Thymus (tissue), 11 donors: ENCODE results near the gene GMPPA. TPM values are rescaled to one million over a fixed set of nuclear protein-coding genes. Genes with fewer than 3 reads are reported as not detected.

Source experiments
- DNase-seq, 9 donors: peaks; one replicate each; pipeline ENCODE4 v3.0.0-alpha.2; 2013; ENCODE audit warnings: low spot score in 9 of 9, low read depth in 6 of 9, missing footprints in 1 of 9
- H3K27ac ChIP-seq, 2 donors: one replicate each; pipeline ENCODE4 v1.5.1; 2013; ENCODE audit warnings: control low read depth in 1 of 2, low read depth in 1 of 2, low read length in 1 of 2, mild to moderate bottlenecking in 1 of 2, moderate library complexity in 1 of 2
- H3K27me3 ChIP-seq, 2 donors: one replicate each; pipeline ENCODE4 v1.5.1; 2013; ENCODE audit warnings: low read length in 1 of 2; ENCODE audit not compliant: control insufficient read depth in 2 of 2, insufficient read depth in 1 of 2
- H3K36me3 ChIP-seq, 2 donors: one replicate each; pipeline ENCODE4 v1.5.1; 2013; ENCODE audit warnings: low read length in 1 of 2, mild to moderate bottlenecking in 1 of 2, moderate library complexity in 1 of 2; ENCODE audit not compliant: control insufficient read depth in 2 of 2, insufficient read depth in 2 of 2
- H3K4me1 ChIP-seq, 2 donors: one replicate each; pipeline ENCODE4 v1.5.1; 2013; ENCODE audit warnings: low read length in 2 of 2; ENCODE audit not compliant: control insufficient read depth in 2 of 2, insufficient read depth in 2 of 2
- H3K4me3 ChIP-seq, 2 donors: one replicate each; pipeline ENCODE4 v1.5.1; 2013; ENCODE audit warnings: low read length in 2 of 2, control low read depth in 1 of 2, mild to moderate bottlenecking in 1 of 2
- H3K9me3 ChIP-seq, 2 donors: one replicate each; pipeline ENCODE4 v1.5.1; 2013; ENCODE audit warnings: low read length in 1 of 2, mild to moderate bottlenecking in 1 of 2; ENCODE audit not compliant: control insufficient read depth in 2 of 2, insufficient read depth in 1 of 2
- WGBS: extraction: QIAGEN DNeasy Blood & Tissue Kit; methylation state at CpG from one replicate; pipeline ENCODE4 v1.1.7; 2013; 5-methylcytosine and 5-hydroxymethylcytosine counted together
- polyA plus RNA-seq: library from polyadenylated mRNA; stranded (reverse); fragments of 200-250 nt; gene quantifications from one replicate; pipeline ENCODE4 v1.2.3, GENCODE V29; 2013
- total RNA-seq: library from RNA; stranded (reverse); fragments of 120-200 nt; gene quantifications from one replicate; pipeline ENCODE4 v1.2.4, GENCODE V29; 2013
- donor health status: healthy.

Gene GMPPA
- total and polyA plus RNA-seq, 2 donors = 17.6 to 32.7 TPM

- no peaks in the 10 kb centered on the region for H3K36me3 ChIP-seq
- H3K27ac ChIP-seq = no peak overlapping the region
- 21% methylated on average over 16 of the region's 16 CpGs for WGBS
- H3K4me3 ChIP-seq = no peak overlapping the region
- H3K27me3 ChIP-seq = peaks cover 51 to 97% of the 10 kb centered on the region in 2 donors
- peaks cover 2 to 12% of the 10 kb centered on the region in 2 donors for H3K9me3 ChIP-seq
- H3K4me1 ChIP-seq = peaks cover 0 to 36% of the 10 kb centered on the region in 2 donors
- DNase-seq = no peak
Measured at GRCh38 chr2:219512524-219513216, 14.0 kb downstream of the GMPPA start.

- peaks cover 0 to 36% of the 10 kb centered on the region in 2 donors for H3K4me1 ChIP-seq
- whole genome bisulfite sequencing = 8% methylated on average over 4 of the region's 4 CpGs
- H3K4me3 ChIP-seq = no peak overlapping the region
- H3K36me3 ChIP-seq = no peaks in the 10 kb centered on the region
- peaks cover 2 to 12% of the 10 kb centered on the region in 2 donors for H3K9me3 ChIP-seq
- no peak for DNase-seq
- no peak overlapping the region for H3K27ac ChIP-seq
- peaks cover 51 to 100% of the 10 kb centered on the region in 2 donors for H3K27me3 ChIP-seq
Measured at GRCh38 chr2:219513787-219514186, 15.1 kb downstream of the GMPPA start.

- peak in 3 of 9 donors; percentile 21 to 59 (median 42) for DNase-seq
- Histone ChIP-seq H3K27me3 (peaks cover 48 to 100% of the 10 kb centered on the region in 2 donors), H3K9me3 (peaks cover 2 to 12% of the 10 kb centered on the region in 2 donors), H3K36me3 (no peaks in the 10 kb centered on the region), H3K27ac (no peak within 1 kb of the TSS), H3K4me3 (no peak within 1 kb of the TSS), H3K4me1 (peaks cover 0 to 33% of the 10 kb centered on the region in 2 donors)
- 6% methylated on average over 31 of the region's 31 CpGs for WGBS
Measured at GRCh38 chr2:219514196-219514761, 15.6 kb downstream of the GMPPA start, which contains the start of gene ASIC4. Gene ASIC4 (plus strand): TSS chr2:219514482. CDS start chr2:219514725, 243 bp downstream.

- no peaks in the 10 kb centered on the region for H3K36me3 ChIP-seq
- no peak overlapping the region for H3K27ac ChIP-seq
- H3K27me3 ChIP-seq = peaks cover 48 to 100% of the 10 kb centered on the region in 2 donors
- no peak for DNase-seq
- H3K4me3 ChIP-seq = no peak overlapping the region
- peaks cover 2 to 12% of the 10 kb centered on the region in 2 donors for H3K9me3 ChIP-seq
- 90% methylated on average over 21 of the region's 21 CpGs for WGBS
- H3K4me1 ChIP-seq = peaks cover 0 to 28% of the 10 kb centered on the region in 2 donors
Measured at GRCh38 chr2:219514836-219515235, 16.1 kb downstream of the GMPPA start.

GRCh38 chr2:219515874-219516629 is 17.4 kb downstream of the GMPPA start:
- H3K27me3 ChIP-seq = peaks cover 48 to 100% of the 10 kb centered on the region in 2 donors

GRCh38 chr2:219516888-219517287 is 18.2 kb downstream of the GMPPA start:
- 47% methylated on average over 7 of the region's 7 CpGs for WGBS

More at GRCh38 chr2:219515874-219516629, 17.4 kb downstream of the GMPPA start:
- WGBS = 83% methylated on average over 17 of the region's 17 CpGs
- H3K4me3 ChIP-seq = no peak overlapping the region
- H3K36me3 ChIP-seq = no peaks in the 10 kb centered on the region
- H3K27ac ChIP-seq = no peak overlapping the region
- H3K9me3 ChIP-seq = peaks cover under 1 to 5% of the 10 kb centered on the region in 2 donors
- DNase-seq = no peak
- H3K4me1 ChIP-seq = peaks cover 0 to 20% of the 10 kb centered on the region in 2 donors

GRCh38 chr2:219517954-219518778 is 19.5 kb downstream of the GMPPA start:
- Histone ChIP-seq H3K4me3 (no peak overlapping the region), H3K27ac (no peak overlapping the region), H3K4me1 (peaks cover 0 to 16% of the 10 kb centered on the region in 2 donors), H3K36me3 (no peaks in the 10 kb centered on the region), H3K9me3 (peaks cover 0 to 5% of the 10 kb centered on the region in 2 donors), H3K27me3 (peaks cover 50 to 100% of the 10 kb centered on the region in 2 donors)
- no peak for DNase-seq
- WGBS = 79% methylated on average over 10 of the region's 10 CpGs

More at GRCh38 chr2:219516888-219517287, 18.2 kb downstream of the GMPPA start:
- H3K9me3 ChIP-seq = peaks cover 0 to 5% of the 10 kb centered on the region in 2 donors
- H3K27ac ChIP-seq = no peak overlapping the region
- no peak for DNase-seq
- H3K27me3 ChIP-seq = peaks cover 50 to 100% of the 10 kb centered on the region in 2 donors
- H3K4me1 ChIP-seq = peaks cover 0 to 20% of the 10 kb centered on the region in 2 donors
- H3K36me3 ChIP-seq = no peaks in the 10 kb centered on the region
- no peak overlapping the region for H3K4me3 ChIP-seq

GRCh38 chr2:219519526-219519916 is 20.8 kb downstream of the GMPPA start:
- 94% methylated on average over 9 of the region's 9 CpGs for WGBS
- H3K27me3 ChIP-seq = peaks cover 51 to 100% of the 10 kb centered on the region in 2 donors
- peaks cover 0 to 4% of the 10 kb centered on the region in 2 donors for H3K4me1 ChIP-seq
- H3K27ac ChIP-seq = no peak overlapping the region
- no peak overlapping the region for H3K4me3 ChIP-seq
- DNase-seq = no peak
- H3K9me3 ChIP-seq = peaks cover 0 to 5% of the 10 kb centered on the region in 2 donors
- no peaks in the 10 kb centered on the region for H3K36me3 ChIP-seq
